ENCODE measurements around the gene CLIC5. TPM values are rescaled to one million over a fixed set of nuclear protein-coding genes. Genes with fewer than 3 reads are reported as not detected.

Gene CLIC5
- total RNA-seq, 1 donor from 2014 or later: 0.32 TPM

- peak overlapping the region; percentile 67 for H3K4me3 Mint-ChIP-seq (ENCODE audit: unreplicated experiment)
- Histone ChIP-seq H3K27me3 (ENCODE audit: insufficient read depth, low read length) (peaks cover 52% of the 10 kb centered on the region), H3K4me1 (ENCODE audit: insufficient read depth, low read length) (peaks cover 10% of the 10 kb centered on the region), H3K27ac (ENCODE audit: low read depth, low read length) (no peak overlapping the region), H3K9me3 (ENCODE audit: insufficient read depth, low read depth, low read length) (peaks cover 6% of the 10 kb centered on the region), H2AFZ (ENCODE audit: low read depth, low read length) (no peak overlapping the region), H3K9ac (ENCODE audit: low read length) (no peak overlapping the region), H3K36me3 (ENCODE audit: insufficient read depth, low read length) (no peaks in the 10 kb centered on the region), H4K20me1 (ENCODE audit: insufficient read depth, low read length) (no peaks in the 10 kb centered on the region), H3K4me2 (ENCODE audit: low read length) (peak overlapping the region; percentile 72), H3K4me3 (ENCODE audit: insufficient read depth, low read depth, low read length) (peak overlapping the region; percentile 36), H3K79me2 (ENCODE audit: insufficient read depth, low read length) (no peaks in the 10 kb centered on the region)
- TF ChIP-seq EZH2 (IDR thresholded peaks at IDR 0.05; ENCODE audit: insufficient read depth, low read length): peak; percentile 24
- no peak for TF ChIP-seq CTCF (IDR thresholded peaks at IDR 0.05; ENCODE audit: insufficient read depth, low read depth, low read length)
- H3K9me3 Mint-ChIP-seq (ENCODE audit: unreplicated experiment): no peaks in the 10 kb centered on the region
- peaks cover 19% of the 10 kb centered on the region for H3K4me1 Mint-ChIP-seq (ENCODE audit: low read depth, unreplicated experiment)
- H3K36me3 Mint-ChIP-seq (ENCODE audit: low read depth, unreplicated experiment): no peaks in the 10 kb centered on the region
- DNase-seq (ENCODE audit: low read depth) (no peak), FAIRE-seq (no peak)
- no peak overlapping the region for H3K27ac Mint-ChIP-seq (ENCODE audit: unreplicated experiment)
- peaks cover 27% of the 10 kb centered on the region for H3K27me3 Mint-ChIP-seq (ENCODE audit: low read depth, unreplicated experiment)
Measured at GRCh38 chr6:46014511-46015118, 1.0 kb downstream of the CLIC5 start.

- DNase-seq (ENCODE audit: low read depth) (no peak), FAIRE-seq (no peak)
- no peaks in the 10 kb centered on the region for H4K20me1 ChIP-seq (ENCODE audit: insufficient read depth, low read length)
- no peak overlapping the region for H3K4me3 ChIP-seq (ENCODE audit: insufficient read depth, low read depth, low read length)
- H3K79me2 ChIP-seq (ENCODE audit: insufficient read depth, low read length): no peaks in the 10 kb centered on the region
- H3K4me3 Mint-ChIP-seq (ENCODE audit: unreplicated experiment): no peak overlapping the region
- no peaks in the 10 kb centered on the region for H3K36me3 ChIP-seq (ENCODE audit: insufficient read depth, low read length)
- no peaks in the 10 kb centered on the region for H3K9me3 Mint-ChIP-seq (ENCODE audit: unreplicated experiment)
- H3K4me2 ChIP-seq (ENCODE audit: low read length): peak overlapping the region; percentile 72
- TF ChIP-seq CTCF (IDR thresholded peaks at IDR 0.05; ENCODE audit: insufficient read depth, low read depth, low read length): no peak
- no peak for TF ChIP-seq EZH2 (IDR thresholded peaks at IDR 0.05; ENCODE audit: insufficient read depth, low read length)
- peaks cover 27% of the 10 kb centered on the region for H3K27me3 Mint-ChIP-seq (ENCODE audit: low read depth, unreplicated experiment)
- H3K4me1 ChIP-seq (ENCODE audit: insufficient read depth, low read length): peaks cover 10% of the 10 kb centered on the region
- no peak overlapping the region for H3K27ac Mint-ChIP-seq (ENCODE audit: unreplicated experiment)
- no peak overlapping the region for H3K27ac ChIP-seq (ENCODE audit: low read depth, low read length)
- peaks cover 6% of the 10 kb centered on the region for H3K9me3 ChIP-seq (ENCODE audit: insufficient read depth, low read depth, low read length)
- H3K9ac ChIP-seq (ENCODE audit: low read length): no peak overlapping the region
- no peak overlapping the region for H2AFZ ChIP-seq (ENCODE audit: low read depth, low read length)
- H3K27me3 ChIP-seq (ENCODE audit: insufficient read depth, low read length): peaks cover 57% of the 10 kb centered on the region
- H3K36me3 Mint-ChIP-seq (ENCODE audit: low read depth, unreplicated experiment): no peaks in the 10 kb centered on the region
- peaks cover 19% of the 10 kb centered on the region for H3K4me1 Mint-ChIP-seq (ENCODE audit: low read depth, unreplicated experiment)
Measured at GRCh38 chr6:46014046-46014445, 1.6 kb downstream of the CLIC5 start.

- Histone ChIP-seq H2AFZ (ENCODE audit: low read depth, low read length) (no peak overlapping the region), H3K9me3 (ENCODE audit: insufficient read depth, low read depth, low read length) (peaks cover 6% of the 10 kb centered on the region), H3K27ac (ENCODE audit: low read depth, low read length) (no peak overlapping the region), H3K27me3 (ENCODE audit: insufficient read depth, low read length) (peaks cover 57% of the 10 kb centered on the region), H4K20me1 (ENCODE audit: insufficient read depth, low read length) (no peaks in the 10 kb centered on the region), H3K4me1 (ENCODE audit: insufficient read depth, low read length) (peaks cover 10% of the 10 kb centered on the region), H3K9ac (ENCODE audit: low read length) (no peak overlapping the region), H3K79me2 (ENCODE audit: insufficient read depth, low read length) (no peaks in the 10 kb centered on the region), H3K36me3 (ENCODE audit: insufficient read depth, low read length) (no peaks in the 10 kb centered on the region), H3K4me3 (ENCODE audit: insufficient read depth, low read depth, low read length) (no peak overlapping the region), H3K4me2 (ENCODE audit: low read length) (no peak overlapping the region)
- Mint-ChIP-seq H3K9me3 (ENCODE audit: unreplicated experiment) (no peaks in the 10 kb centered on the region), H3K4me3 (ENCODE audit: unreplicated experiment) (no peak overlapping the region), H3K27ac (ENCODE audit: unreplicated experiment) (no peak overlapping the region), H3K4me1 (ENCODE audit: low read depth, unreplicated experiment) (peaks cover 19% of the 10 kb centered on the region), H3K27me3 (ENCODE audit: low read depth, unreplicated experiment) (peaks cover 27% of the 10 kb centered on the region), H3K36me3 (ENCODE audit: low read depth, unreplicated experiment) (no peaks in the 10 kb centered on the region)
- FAIRE-seq (no peak), DNase-seq (ENCODE audit: low read depth) (no peak)
- no peak for TF ChIP-seq CTCF (IDR thresholded peaks at IDR 0.05; ENCODE audit: insufficient read depth, low read depth, low read length)
- TF ChIP-seq EZH2 (IDR thresholded peaks at IDR 0.05; ENCODE audit: insufficient read depth, low read length): no peak
Measured at GRCh38 chr6:46013639-46014038, 2.0 kb downstream of the CLIC5 start.

All from astrocyte (in vitro differentiated cells and primary cell).